ENCODE data around the gene SULT1A1.

- TF ChIP-seq CTCF (IDR thresholded peaks at IDR 0.05; ENCODE audit: low read length) (no peak), EZH2 (IDR thresholded peaks at IDR 0.05; ENCODE audit: borderline replicate concordance, low read length) (no peak)
Observed at GRCh38 chr16:28575446-28576109, 34.3 kb downstream of the SULT1A1 start.
